Peyer's patch (tissue), 4 donors: Measurements from ENCODE around the gene RFX4. TPM values are rescaled to one million over a fixed set of nuclear protein-coding genes. Genes with fewer than 3 reads are reported as not detected.
"Not testable (repeated sequence)": the region's sequence is repeated elsewhere in the genome, so short reads cannot be mapped to it uniquely, and the experiment has no call there.

Experiments
- DNase-seq, 3 donors: peaks; one replicate each; pipeline ENCODE4 v3.0.0-alpha.2; 2017 to 2019
- H3K27ac ChIP-seq, 4 donors: fragments of 200-600 bp; sonication (generic); one replicate each; pipeline ENCODE4 v1.5.1; 2016 to 2019
- H3K27me3 ChIP-seq, 2 donors: fragments of 200-600 bp; sonication (generic); one replicate each; pipeline ENCODE4 v1.5.1; 2019
- H3K36me3 ChIP-seq, 3 donors: fragments of 200-600 bp; sonication (generic); one replicate each; pipeline ENCODE4 v1.5.1; 2016 to 2019
- H3K4me1 ChIP-seq, 4 donors: fragments of 200-600 bp; sonication (generic); one replicate each; pipeline ENCODE4 v1.5.1; 2016 to 2019
- H3K4me3 ChIP-seq, 4 donors: fragments of 200-600 bp; sonication (generic); 1 replicate in 3 of 4; 2 replicates in 1 of 4; pipeline ENCODE4 v1.5.1; 2016 to 2019; ENCODE audit warnings: mild to moderate bottlenecking in 1 of 4
- H3K9me3 ChIP-seq, 4 donors: fragments of 200-600 bp; sonication (generic); one replicate each; pipeline ENCODE4 v1.5.1; 2016 to 2019; ENCODE audit warnings: mild to moderate bottlenecking in 1 of 4
- POLR2A ChIP-seq, 2 donors: fragments of 450-650 bp; IDR thresholded peaks; one replicate each; pipeline ENCODE4 v1.5.1; 2017; ENCODE audit warnings: antibody characterized with exemption in 2 of 2, mild to moderate bottlenecking in 2 of 2, moderate library complexity in 2 of 2
- total RNA-seq, 4 donors: library from RNA; depleted of rRNA; stranded (reverse); fragments of >200 nt; gene quantifications; one replicate each; pipeline ENCODE4 v1.1.0, GENCODE V29; 2016
- TF ChIP-seq, protein P1 (sequence below), 6 experiments: fragments of 450-650 bp in 4 of 6; fragments of 200-600 bp in 2 of 6; sonication (generic) in 1 of 6; IDR thresholded peaks; one replicate each; pipeline ENCODE4 v1.5.1; 2017 to 2019; ENCODE audit warnings: antibody characterized with exemption in 6 of 6, mild to moderate bottlenecking in 3 of 6, moderate library complexity in 1 of 6

The RFX4 gene
- total RNA-seq, 4 donors from 2014 or later: not detected

DNA sequence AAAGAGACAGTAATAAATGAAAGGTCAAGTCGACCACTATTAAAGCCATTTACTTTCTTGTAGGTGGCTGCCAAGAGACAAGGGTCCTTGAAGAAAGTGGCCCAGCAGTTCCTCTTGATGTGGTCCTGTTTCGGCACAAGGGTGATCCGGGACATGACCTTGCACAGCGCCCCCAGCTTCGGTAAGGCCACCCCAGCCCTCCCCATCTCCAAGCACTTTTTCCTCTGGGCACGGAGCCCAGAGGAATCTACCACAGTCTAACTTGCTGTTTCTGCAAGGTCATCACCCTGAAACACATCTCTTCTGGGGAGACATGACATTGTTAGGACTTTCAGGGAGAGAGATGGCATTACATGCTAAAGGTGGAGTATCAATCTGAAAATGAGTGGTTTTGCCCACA is 137.9 kb downstream of the RFX4 start:
- H3K4me3 ChIP-seq: no peak overlapping the region
- TF ChIP-seq, protein P1, sequence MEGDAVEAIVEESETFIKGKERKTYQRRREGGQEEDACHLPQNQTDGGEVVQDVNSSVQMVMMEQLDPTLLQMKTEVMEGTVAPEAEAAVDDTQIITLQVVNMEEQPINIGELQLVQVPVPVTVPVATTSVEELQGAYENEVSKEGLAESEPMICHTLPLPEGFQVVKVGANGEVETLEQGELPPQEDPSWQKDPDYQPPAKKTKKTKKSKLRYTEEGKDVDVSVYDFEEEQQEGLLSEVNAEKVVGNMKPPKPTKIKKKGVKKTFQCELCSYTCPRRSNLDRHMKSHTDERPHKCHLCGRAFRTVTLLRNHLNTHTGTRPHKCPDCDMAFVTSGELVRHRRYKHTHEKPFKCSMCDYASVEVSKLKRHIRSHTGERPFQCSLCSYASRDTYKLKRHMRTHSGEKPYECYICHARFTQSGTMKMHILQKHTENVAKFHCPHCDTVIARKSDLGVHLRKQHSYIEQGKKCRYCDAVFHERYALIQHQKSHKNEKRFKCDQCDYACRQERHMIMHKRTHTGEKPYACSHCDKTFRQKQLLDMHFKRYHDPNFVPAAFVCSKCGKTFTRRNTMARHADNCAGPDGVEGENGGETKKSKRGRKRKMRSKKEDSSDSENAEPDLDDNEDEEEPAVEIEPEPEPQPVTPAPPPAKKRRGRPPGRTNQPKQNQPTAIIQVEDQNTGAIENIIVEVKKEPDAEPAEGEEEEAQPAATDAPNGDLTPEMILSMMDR (IDR thresholded peaks at IDR 0.05): no peak
- no peak for TF ChIP-seq POLR2A (IDR thresholded peaks at IDR 0.05)
- DNase-seq: no peak
- peaks cover 0 to 8% (median 0%) of the 10 kb centered on the region in 4 donors for H3K4me1 ChIP-seq
- H3K9me3 ChIP-seq: no peaks in the 10 kb centered on the region
- H3K27ac ChIP-seq: no peak overlapping the region
- no peaks in the 10 kb centered on the region for H3K27me3 ChIP-seq
- no peaks in the 10 kb centered on the region for H3K36me3 ChIP-seq

DNA sequence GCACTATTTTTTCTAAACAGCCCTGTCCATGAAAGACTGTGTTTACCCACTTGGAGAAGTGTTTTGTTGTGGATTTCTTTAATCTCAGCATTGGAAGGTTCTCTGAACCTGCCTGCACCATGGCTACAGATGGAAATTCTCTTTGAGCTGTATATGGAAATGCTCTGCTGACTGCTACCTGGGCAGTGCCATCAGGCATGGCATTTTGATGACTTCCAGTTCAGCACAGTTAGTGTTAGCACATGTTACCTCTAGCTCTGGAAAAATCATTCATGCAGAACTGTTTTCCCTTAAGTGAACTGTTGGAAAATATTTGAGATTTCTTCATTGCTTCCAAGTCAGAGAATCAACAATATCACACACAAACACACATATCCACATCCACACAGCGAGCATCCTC is 139.1 kb downstream of the RFX4 start:
- no peaks in the 10 kb centered on the region for H3K9me3 ChIP-seq

GRCh38 chr12:106722837-106723236 is 140.0 kb downstream of the RFX4 start:
- H3K4me3 ChIP-seq: no peak overlapping the region
- H3K36me3 ChIP-seq: no peaks in the 10 kb centered on the region
- no peaks in the 10 kb centered on the region for H3K27me3 ChIP-seq
- no peak for DNase-seq
- H3K4me1 ChIP-seq: peaks cover 0 to 8% (median 0%) of the 10 kb centered on the region in 4 donors
- no peak overlapping the region for H3K27ac ChIP-seq
- no peak for TF ChIP-seq POLR2A (IDR thresholded peaks at IDR 0.05)
- TF ChIP-seq, protein P1 (IDR thresholded peaks at IDR 0.05): peak in 1 of 6 experiments; percentile 12
- H3K9me3 ChIP-seq: no peaks in the 10 kb centered on the region

More for the DNA sequence above, 139.1 kb downstream of the RFX4 start:
- H3K4me3 ChIP-seq: no peak overlapping the region
- no peak for DNase-seq
- no peaks in the 10 kb centered on the region for H3K36me3 ChIP-seq
- H3K4me1 ChIP-seq: peaks cover 0 to 8% (median 0%) of the 10 kb centered on the region in 4 donors
- no peaks in the 10 kb centered on the region for H3K27me3 ChIP-seq
- H3K27ac ChIP-seq: no peak overlapping the region
- TF ChIP-seq POLR2A (IDR thresholded peaks at IDR 0.05): no peak
- TF ChIP-seq, protein P1 (IDR thresholded peaks at IDR 0.05): no peak

- Histone ChIP-seq H3K27me3 (no peaks in the 10 kb centered on the region), H3K36me3 (no peaks in the 10 kb centered on the region), H3K4me3 (no peak overlapping the region), H3K9me3 (no peaks in the 10 kb centered on the region), H3K4me1 (peaks cover 0 to 8% (median 0%) of the 10 kb centered on the region in 4 donors), H3K27ac (no peak overlapping the region)
- TF ChIP-seq POLR2A (IDR thresholded peaks at IDR 0.05): no peak
- TF ChIP-seq, protein P1 (IDR thresholded peaks at IDR 0.05): no peak
- peak in 1 of 3 donors; percentile 53 for DNase-seq
These were observed 140.6 kb downstream of the RFX4 start for GRCh38 chr12:106723416-106723815.

GRCh38 chr12:106724116-106724515 is 141.3 kb downstream of the RFX4 start:
- Histone ChIP-seq H3K4me1 (peaks cover 0 to 8% (median 0%) of the 10 kb centered on the region in 4 donors), H3K36me3 (no peaks in the 10 kb centered on the region), H3K4me3 (no peak overlapping the region), H3K27me3 (no peaks in the 10 kb centered on the region), H3K27ac (no peak overlapping the region), H3K9me3 (no peaks in the 10 kb centered on the region)
- no peak for DNase-seq
- TF ChIP-seq, protein P1 (IDR thresholded peaks at IDR 0.05): no peak
- no peak for TF ChIP-seq POLR2A (IDR thresholded peaks at IDR 0.05)

- Histone ChIP-seq H3K9me3 (no peaks in the 10 kb centered on the region), H3K4me3 (no peak overlapping the region), H3K27me3 (no peaks in the 10 kb centered on the region), H3K27ac (no peak overlapping the region), H3K36me3 (no peaks in the 10 kb centered on the region), H3K4me1 (peaks cover 0 to 8% (median 0%) of the 10 kb centered on the region in 4 donors)
- TF ChIP-seq POLR2A (IDR thresholded peaks at IDR 0.05): no peak
- TF ChIP-seq, protein P1 (IDR thresholded peaks at IDR 0.05): no peak
- DNase-seq: no peak
These were observed 142.1 kb downstream of the RFX4 start for GRCh38 chr12:106724934-106725333.

DNA sequence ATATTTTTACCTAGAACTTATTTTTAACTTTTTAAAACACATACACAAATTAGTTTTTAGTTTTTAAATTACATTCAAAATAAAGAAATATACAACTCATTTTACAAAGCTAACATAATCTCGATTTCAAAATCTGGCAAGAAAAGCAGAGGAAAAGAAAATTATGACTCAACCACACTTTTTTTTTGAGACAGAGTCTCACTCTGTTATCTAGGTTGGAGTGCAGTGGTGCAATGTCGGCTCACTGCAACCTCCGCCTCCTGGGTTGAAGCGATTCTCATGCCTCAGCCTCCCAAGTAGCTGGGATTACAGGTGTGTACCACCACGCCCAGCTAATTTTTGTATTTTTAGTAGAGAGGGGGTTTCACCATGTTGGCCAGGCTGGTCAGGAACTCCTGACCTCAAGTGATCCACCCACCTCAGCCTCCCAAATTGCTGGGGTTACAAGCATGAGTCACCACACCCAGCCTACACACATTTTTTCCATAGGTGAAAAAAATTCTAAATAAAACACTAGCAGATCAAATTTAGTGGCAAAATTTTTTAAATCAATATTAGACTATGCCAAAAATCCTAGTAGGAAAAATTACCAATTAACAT is 143.9 kb downstream of the RFX4 start:
- not testable (repeated sequence) for H3K27ac ChIP-seq, H3K9me3 ChIP-seq, DNase-seq, H3K27me3 ChIP-seq, H3K36me3 ChIP-seq, H3K4me3 ChIP-seq, H3K4me1 ChIP-seq
